K562 (cell line): ENCODE data around the gene C1orf105.

Experiments used
- BCL6 ChIP-seq: fragments of 250-450 bp; sonication (Bioruptor Pico); IDR thresholded peaks from 2 replicates; pipeline ENCODE4 v1.4.0; 2020
- FUS ChIP-seq: fragments of 200-400 bp; formaldehyde crosslinking; optimal IDR thresholded peaks from 2 replicates; pipeline ENCODE3; 2017; ENCODE audit warnings: low read depth, low read length
- JUND ChIP-seq, 2 experiments: IDR thresholded peaks; 2 replicates in 1 of 2; 3 replicates in 1 of 2; pipeline ENCODE4 v1.6.1; 2011; ENCODE audit warnings: borderline replicate concordance in 2 of 2, low read depth in 2 of 2, low read length in 2 of 2, improper control_type of control experiment in 1 of 2, missing biosample characterization in 1 of 2, missing genetic modification characterization in 1 of 2, missing genetic modification reagents in 1 of 2
- MYNN ChIP-seq, 2 experiments: sonication (generic); formaldehyde crosslinking in 1 of 2; IDR thresholded peaks; 2 replicates each; pipeline versions ENCODE4 v1.5.0 to v1.6.1; 2016 to 2020; ENCODE audit warnings: antibody characterized with exemption in 1 of 2, missing genetic modification reagents in 1 of 2
- NCOA1 ChIP-seq: fragments of 450-650 bp; IDR thresholded peaks from 2 replicates; pipeline ENCODE4 v1.6.1; 2016; ENCODE audit warnings: low read depth
- NFATC3 ChIP-seq: fragments of 450-650 bp; IDR thresholded peaks from 2 replicates; pipeline ENCODE4 v1.6.1; 2017; ENCODE audit warnings: mild to moderate bottlenecking
- NFE2L1 ChIP-seq: fragments of 450-650 bp; IDR thresholded peaks from 2 replicates; pipeline ENCODE4 v1.6.1; 2016; ENCODE audit warnings: missing genetic modification characterization, low read depth, mild to moderate bottlenecking, missing compliant biosample characterization, moderate library complexity, borderline replicate concordance
- TF ChIP-seq, protein P1 (sequence below), 2 experiments: fragments of 450-650 bp in 1 of 2; IDR thresholded peaks; 2 replicates each; pipeline ENCODE4 v1.6.1; 2011 to 2017; ENCODE audit warnings: low read depth in 2 of 2, antibody characterized with exemption in 1 of 2, borderline replicate concordance in 1 of 2, low read length in 1 of 2, mild to moderate bottlenecking in 1 of 2, mixed read lengths in 1 of 2; ENCODE audit not compliant: control insufficient read depth in 1 of 2

- no peak for TF ChIP-seq JUND (IDR thresholded peaks at IDR 0.05; ENCODE audit: borderline replicate concordance, low read depth, low read length)
- TF ChIP-seq JUND (tag; IDR thresholded peaks at IDR 0.05; ENCODE audit: borderline replicate concordance, low read depth, low read length) = no peak
- no peak for TF ChIP-seq MYNN (IDR thresholded peaks at IDR 0.05)
- TF ChIP-seq MYNN (CRISPR knock-in tag; IDR thresholded peaks at IDR 0.05) = no peak
- TF ChIP-seq BCL6 (CRISPR knock-in tag) = no peak
- TF ChIP-seq FUS = no peak
- TF ChIP-seq NFE2L1 (tag) = no peak
- TF ChIP-seq, protein P1, sequence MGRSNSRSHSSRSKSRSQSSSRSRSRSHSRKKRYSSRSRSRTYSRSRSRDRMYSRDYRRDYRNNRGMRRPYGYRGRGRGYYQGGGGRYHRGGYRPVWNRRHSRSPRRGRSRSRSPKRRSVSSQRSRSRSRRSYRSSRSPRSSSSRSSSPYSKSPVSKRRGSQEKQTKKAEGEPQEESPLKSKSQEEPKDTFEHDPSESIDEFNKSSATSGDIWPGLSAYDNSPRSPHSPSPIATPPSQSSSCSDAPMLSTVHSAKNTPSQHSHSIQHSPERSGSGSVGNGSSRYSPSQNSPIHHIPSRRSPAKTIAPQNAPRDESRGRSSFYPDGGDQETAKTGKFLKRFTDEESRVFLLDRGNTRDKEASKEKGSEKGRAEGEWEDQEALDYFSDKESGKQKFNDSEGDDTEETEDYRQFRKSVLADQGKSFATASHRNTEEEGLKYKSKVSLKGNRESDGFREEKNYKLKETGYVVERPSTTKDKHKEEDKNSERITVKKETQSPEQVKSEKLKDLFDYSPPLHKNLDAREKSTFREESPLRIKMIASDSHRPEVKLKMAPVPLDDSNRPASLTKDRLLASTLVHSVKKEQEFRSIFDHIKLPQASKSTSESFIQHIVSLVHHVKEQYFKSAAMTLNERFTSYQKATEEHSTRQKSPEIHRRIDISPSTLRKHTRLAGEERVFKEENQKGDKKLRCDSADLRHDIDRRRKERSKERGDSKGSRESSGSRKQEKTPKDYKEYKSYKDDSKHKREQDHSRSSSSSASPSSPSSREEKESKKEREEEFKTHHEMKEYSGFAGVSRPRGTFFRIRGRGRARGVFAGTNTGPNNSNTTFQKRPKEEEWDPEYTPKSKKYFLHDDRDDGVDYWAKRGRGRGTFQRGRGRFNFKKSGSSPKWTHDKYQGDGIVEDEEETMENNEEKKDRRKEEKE (IDR thresholded peaks at IDR 0.05; ENCODE audit: borderline replicate concordance in 1 of 2, control insufficient read depth in 1 of 2, low read depth in 2 of 2, low read length in 1 of 2) = no peak
- no peak for TF ChIP-seq NFATC3
- TF ChIP-seq NCOA1 = no peak
These were observed 35.0 kb downstream of the C1orf105 start for GRCh38 chr1:172455451-172455850.
